Measurements from ENCODE around the gene POC1A. TPM values are rescaled to one million over a fixed set of nuclear protein-coding genes. Genes with fewer than 3 reads are reported as not detected.
A peak's percentile ranks its signal among the peaks of the same experiment; 100 is the strongest.

POC1A gene
- total RNA-seq, 4 donors from 2014 or later, result 0.84 to 3.1 (median 2.4) TPM

GRCh38 chr3:52088445-52089367, 65.5 kb downstream of the POC1A start:
- Histone ChIP-seq H3K27ac (peak overlapping the region; percentile 31 to 91 (median 58)), H3K4me3 (no peak overlapping the region), H3K4me1 (peaks cover 0 to 62% (median 31%) of the 10 kb centered on the region in 4 donors), H3K27me3 (no peaks in the 10 kb centered on the region), H3K9me3 (no peaks in the 10 kb centered on the region), H3K36me3 (no peaks in the 10 kb centered on the region)
- DNase-seq (ENCODE audit: low spot score in 2 of 2), result peak in 1 of 2 donors; percentile 56
- 48 to 63% methylated on average over 17 of the region's 17 CpGs for WGBS, 2 donors
- TF ChIP-seq CTCF (IDR thresholded peaks at IDR 0.05) (no peak), EP300 (IDR thresholded peaks at IDR 0.05) (peak in 1 of 2 donors; percentile 7)

GRCh38 chr3:52087731-52088130, 66.5 kb downstream of the POC1A start:
- 76 to 82% methylated on average over 3 of the region's 3 CpGs for WGBS, 2 donors
- H3K4me1 ChIP-seq, result peaks cover 0 to 62% (median 31%) of the 10 kb centered on the region in 4 donors
- no peak overlapping the region for H3K4me3 ChIP-seq
- no peaks in the 10 kb centered on the region for H3K27me3 ChIP-seq
- no peaks in the 10 kb centered on the region for H3K36me3 ChIP-seq
- H3K27ac ChIP-seq, result peak overlapping the region in 2 of 4 donors; percentile 84 to 91
- no peaks in the 10 kb centered on the region for H3K9me3 ChIP-seq
- TF ChIP-seq EP300 (IDR thresholded peaks at IDR 0.05) (no peak), POLR2A (IDR thresholded peaks at IDR 0.05) (no peak), CTCF (IDR thresholded peaks at IDR 0.05) (no peak)
- no peak for DNase-seq (ENCODE audit: low spot score in 2 of 2)

- no peaks in the 10 kb centered on the region for H3K36me3 ChIP-seq
- H3K4me1 ChIP-seq, result peaks cover 0 to 58% (median 31%) of the 10 kb centered on the region in 4 donors
- no peak overlapping the region for H3K4me3 ChIP-seq
- no peaks in the 10 kb centered on the region for H3K9me3 ChIP-seq
- TF ChIP-seq POLR2A (IDR thresholded peaks at IDR 0.05), result no peak
- no peak for TF ChIP-seq EP300 (IDR thresholded peaks at IDR 0.05)
- no peak for TF ChIP-seq CTCF (IDR thresholded peaks at IDR 0.05)
- WGBS, 2 donors, result 66 to 70% methylated on average over 8 of the region's 8 CpGs
- DNase-seq (ENCODE audit: low spot score in 2 of 2), result no peak
- H3K27ac ChIP-seq, result peak overlapping the region in 2 of 4 donors; percentile 84 to 91
- no peaks in the 10 kb centered on the region for H3K27me3 ChIP-seq
These were observed 67.1 kb downstream of the POC1A start for GRCh38 chr3:52086976-52087663.

- no peak for TF ChIP-seq CTCF (IDR thresholded peaks at IDR 0.05)
- no peak for TF ChIP-seq POLR2A (IDR thresholded peaks at IDR 0.05)
- TF ChIP-seq EP300 (IDR thresholded peaks at IDR 0.05), result no peak
- Histone ChIP-seq H3K4me1 (peaks cover 0 to 51% (median 29%) of the 10 kb centered on the region in 4 donors), H3K27me3 (no peaks in the 10 kb centered on the region), H3K36me3 (no peaks in the 10 kb centered on the region), H3K27ac (no peak overlapping the region), H3K9me3 (no peaks in the 10 kb centered on the region), H3K4me3 (no peak overlapping the region)
- 96 to 100% methylated on average over 6 of the region's 6 CpGs for WGBS, 2 donors
- no peak for DNase-seq (ENCODE audit: low spot score in 2 of 2)
These were observed 67.8 kb downstream of the POC1A start for GRCh38 chr3:52086461-52086860.
